GM21825 (cell line): ENCODE data around the gene LMBR1.

Experiments
- ATAC-seq: cut with Tn5 transposase; IDR thresholded peaks from one replicate; pipeline ENCODE4 v1.9.1; 2021; ENCODE audit warnings: mild to moderate bottlenecking, moderate library complexity; ENCODE audit not compliant: unreplicated experiment

Gene LMBR1

GRCh38 chr7:156764766-156765165 lies 128.2 kb downstream of the LMBR1 start:
- no peak for ATAC-seq

DNA sequence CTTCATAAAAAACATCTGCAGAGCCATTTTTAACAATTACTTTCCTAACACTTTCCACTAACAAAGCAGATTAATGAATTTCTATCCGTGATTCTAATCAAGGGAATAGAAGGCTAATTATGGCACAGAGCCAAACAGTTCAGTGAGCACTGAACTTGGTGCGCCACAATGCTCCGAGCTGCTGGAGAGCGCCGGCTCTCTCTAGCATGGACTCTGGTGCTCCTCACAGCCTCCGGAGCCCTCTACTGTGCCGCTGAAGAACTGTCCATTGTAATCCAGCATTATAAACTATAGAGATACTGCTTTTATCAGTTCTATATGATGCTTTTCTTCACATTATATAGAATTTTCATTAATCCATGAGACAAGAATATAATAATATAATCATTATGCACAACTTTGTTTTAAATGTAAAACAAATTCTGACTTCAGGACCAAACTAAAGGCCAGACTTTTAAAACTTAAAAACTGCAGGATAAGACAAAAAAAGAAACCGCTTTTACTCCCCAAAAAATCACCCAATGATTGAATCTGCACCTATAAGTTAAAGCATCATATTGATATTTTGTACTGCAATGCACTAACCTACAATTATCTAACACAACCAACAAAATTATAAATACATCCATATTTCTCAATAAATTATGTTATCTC lies 128.8 kb downstream of the LMBR1 start:
- ATAC-seq = no peak

DNA sequence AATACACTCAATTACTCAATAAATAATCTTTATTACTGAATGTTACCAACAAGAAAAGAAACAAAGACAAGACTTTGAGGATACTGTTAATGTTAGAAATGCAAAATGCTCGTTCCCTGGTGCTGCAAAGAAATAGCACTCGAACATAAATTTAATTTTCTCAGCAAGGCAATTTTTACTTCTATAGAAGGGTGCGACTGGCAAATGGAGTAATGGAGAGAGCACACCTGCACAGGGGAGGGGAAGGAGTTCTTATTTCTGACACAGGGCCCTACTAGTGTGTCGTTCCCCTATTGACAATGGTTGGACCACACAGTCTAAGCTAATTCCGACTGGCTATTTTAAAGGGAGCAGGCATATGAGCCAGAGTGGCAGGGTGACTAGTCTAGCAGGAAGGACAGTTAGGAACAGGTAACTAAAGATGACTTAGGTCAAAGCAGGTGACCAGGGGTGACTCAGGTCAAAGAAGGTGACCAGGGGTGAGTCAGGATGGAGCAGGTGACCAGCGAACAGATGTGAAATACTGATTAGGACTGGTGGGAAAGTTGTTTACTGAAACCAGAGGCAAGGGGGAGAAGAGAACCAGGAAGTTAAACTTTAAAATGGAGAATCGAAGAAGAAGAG lies 133.3 kb downstream of the LMBR1 start:
- no peak for ATAC-seq

GRCh38 chr7:156759143-156759542 lies 133.8 kb downstream of the LMBR1 start:
- ATAC-seq = no peak

GRCh38 chr7:156754201-156754600 lies 138.8 kb downstream of the LMBR1 start:
- ATAC-seq = no peak

- ATAC-seq = no peak
Measured at GRCh38 chr7:156753630-156754029, 139.4 kb downstream of the LMBR1 start.

- ATAC-seq = no peak
Measured at GRCh38 chr7:156753229-156753560, 139.8 kb downstream of the LMBR1 start.

- ATAC-seq = no peak
Measured at GRCh38 chr7:156752367-156753228, 140.4 kb downstream of the LMBR1 start.

DNA sequence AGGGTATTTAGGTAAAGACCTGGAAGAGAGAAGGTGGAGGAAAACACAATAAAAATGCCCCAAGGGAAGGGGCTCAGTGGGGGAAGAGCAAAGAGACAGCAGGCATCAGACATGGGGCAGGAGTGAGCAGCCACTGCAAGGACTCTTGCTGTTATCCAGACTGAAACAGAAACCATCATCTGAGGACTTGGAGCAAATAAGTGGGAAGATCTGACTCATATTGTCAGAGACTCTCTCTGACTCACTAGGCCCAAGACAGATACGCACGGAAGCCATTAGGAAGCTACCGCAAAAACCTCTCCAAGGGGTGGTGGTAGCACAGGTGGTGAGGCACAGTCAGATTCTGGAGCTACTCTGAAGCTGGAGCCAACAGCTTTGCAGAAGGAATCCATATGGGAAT lies 141.7 kb downstream of the LMBR1 start:
- no peak for ATAC-seq

DNA sequence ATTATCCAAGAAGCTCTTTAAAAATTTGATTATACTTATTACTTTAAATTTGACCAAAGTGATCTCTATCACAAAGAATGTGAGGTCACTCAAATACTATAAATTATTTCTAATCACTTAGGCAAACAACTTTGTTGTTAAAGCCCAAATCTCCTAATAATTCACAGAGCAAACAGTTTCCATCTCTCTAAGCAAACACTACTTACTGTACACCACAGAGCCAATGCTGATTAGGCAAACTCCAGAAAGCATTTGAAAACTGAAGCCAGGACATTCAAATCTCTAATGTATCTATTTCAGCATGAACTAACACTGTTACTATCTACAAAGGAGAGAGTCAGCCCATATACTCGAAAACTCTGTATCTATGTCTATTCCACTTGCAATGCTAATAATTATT lies 145.3 kb downstream of the LMBR1 start:
- no peak for ATAC-seq

- ATAC-seq = no peak
Measured at GRCh38 chr7:156746891-156747290, 146.1 kb downstream of the LMBR1 start.

GRCh38 chr7:156739596-156739995 lies 153.4 kb downstream of the LMBR1 start:
- no peak for ATAC-seq

GRCh38 chr7:156735851-156736250 lies 157.1 kb downstream of the LMBR1 start:
- ATAC-seq = no peak

- no peak for ATAC-seq
Measured at GRCh38 chr7:156733638-156734037, 159.3 kb downstream of the LMBR1 start.

DNA sequence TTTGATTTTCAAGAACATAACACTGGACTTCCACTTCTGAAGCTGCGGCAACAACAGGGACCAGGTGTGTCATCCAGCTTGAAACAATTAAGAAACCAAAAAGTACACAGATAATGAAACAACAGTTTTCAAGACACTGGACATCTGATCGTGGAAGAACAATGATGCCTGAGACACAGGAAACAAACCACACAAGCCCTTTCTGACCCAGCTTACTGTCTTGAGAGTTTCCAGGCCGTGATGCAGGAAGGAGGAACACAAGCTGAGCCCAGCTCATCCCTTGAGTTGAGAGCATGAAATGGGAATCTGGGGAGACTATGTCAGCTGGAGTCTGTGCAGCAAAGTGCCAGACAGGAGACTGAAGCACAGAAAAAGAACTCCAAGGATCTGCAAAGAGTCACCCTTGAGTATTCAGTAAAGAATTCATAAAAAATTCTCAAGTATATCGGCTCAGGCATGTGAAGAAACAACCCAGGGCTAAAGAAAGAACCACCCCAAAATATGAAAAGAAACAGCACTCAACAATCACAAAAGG lies 160.8 kb downstream of the LMBR1 start:
- no peak for ATAC-seq

DNA sequence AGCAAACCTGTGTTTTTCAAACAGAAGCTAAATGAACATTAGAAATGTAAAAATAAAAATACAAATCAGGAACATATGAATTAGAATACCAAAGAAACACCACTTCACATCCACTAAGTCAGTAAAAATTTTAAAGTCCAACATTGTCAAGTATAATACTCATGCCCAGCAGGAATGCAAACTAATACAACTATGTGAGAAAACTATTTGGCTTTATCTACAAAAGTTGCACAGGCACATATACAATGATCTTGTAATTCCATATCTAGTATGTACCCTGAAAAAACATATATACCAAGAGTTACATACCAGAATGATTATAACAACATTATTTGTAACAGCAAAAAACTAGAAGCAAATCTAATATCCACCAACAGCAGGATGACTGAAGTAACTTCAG lies 161.3 kb downstream of the LMBR1 start:
- ATAC-seq = no peak

GRCh38 chr7:156725936-156726335 lies 167.0 kb downstream of the LMBR1 start:
- ATAC-seq = no peak

GRCh38 chr7:156725073-156725472 lies 167.9 kb downstream of the LMBR1 start:
- no peak for ATAC-seq

DNA sequence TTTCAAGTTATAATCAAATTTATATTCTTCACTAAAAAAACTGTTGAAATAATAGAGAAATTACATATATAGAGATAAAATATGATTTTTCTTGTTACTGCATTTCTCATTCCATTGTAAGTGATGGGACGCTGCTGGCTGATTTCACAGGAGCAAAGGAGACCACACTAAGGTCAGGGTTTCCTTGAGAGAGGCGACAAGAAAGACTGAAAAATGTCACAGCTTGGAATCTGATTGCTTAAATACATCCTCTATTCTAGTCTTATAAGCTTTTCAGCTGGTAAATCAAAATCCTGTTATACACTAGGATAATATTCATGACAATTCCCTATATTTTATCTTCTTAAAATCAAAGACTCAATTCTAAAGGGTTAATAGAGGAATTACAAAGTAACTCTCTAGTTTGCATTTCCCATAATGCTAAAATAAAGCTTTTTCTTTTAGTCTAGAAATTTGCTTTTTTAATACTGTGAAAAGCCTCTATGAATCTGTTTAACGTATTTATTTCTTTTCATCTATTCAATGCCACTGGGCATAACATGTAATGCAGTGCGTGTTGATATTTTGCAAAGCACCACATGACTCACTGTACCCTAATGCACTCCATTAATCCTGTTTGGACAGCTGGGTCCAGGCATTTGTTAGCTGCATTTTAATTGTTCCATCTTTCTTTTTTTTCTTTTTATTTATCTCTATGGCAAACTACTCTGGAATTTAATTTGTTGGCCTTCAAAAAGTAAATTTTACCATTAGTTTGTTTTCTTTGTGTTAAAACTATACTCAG lies 170.7 kb downstream of the LMBR1 start:
- ATAC-seq = no peak

DNA sequence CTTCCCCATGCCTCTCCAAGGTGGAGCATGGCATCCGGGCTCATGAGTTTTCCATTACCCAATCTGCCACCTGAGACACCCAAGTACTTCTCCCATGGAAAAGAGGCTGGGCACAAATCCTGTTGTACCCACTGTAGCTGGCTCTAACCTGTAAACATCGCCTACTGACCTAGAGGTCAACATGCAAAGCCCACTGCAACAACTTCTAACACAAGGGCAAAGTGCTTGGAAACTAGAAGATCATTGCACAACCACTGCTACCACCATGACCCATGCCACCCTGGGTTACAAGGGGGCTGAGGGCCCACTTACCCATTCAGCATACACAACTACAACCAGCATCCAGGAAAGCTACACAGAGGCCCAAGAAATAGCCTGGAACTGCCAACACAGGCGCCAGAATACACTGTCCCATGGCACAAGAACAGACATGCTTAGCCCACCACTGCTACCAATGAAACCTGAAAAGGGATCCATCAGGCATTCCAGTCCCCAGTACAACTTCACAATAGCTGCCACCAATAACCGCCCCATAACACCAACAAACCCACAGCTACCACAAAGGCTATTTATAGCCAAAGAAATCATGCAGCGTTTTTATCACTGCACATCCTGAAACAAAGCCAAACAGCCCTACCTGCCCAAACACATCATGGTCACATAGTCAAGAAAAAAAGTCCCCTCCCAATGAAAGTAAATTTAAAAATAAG lies 189.1 kb downstream of the LMBR1 start:
- no peak for ATAC-seq
